ENCODE data around the gene RFX4.
"Not testable (repeated sequence)": the region's sequence is repeated elsewhere in the genome, so short reads cannot be mapped to it uniquely, and the experiment has no call there.

The RFX4 gene

DNA sequence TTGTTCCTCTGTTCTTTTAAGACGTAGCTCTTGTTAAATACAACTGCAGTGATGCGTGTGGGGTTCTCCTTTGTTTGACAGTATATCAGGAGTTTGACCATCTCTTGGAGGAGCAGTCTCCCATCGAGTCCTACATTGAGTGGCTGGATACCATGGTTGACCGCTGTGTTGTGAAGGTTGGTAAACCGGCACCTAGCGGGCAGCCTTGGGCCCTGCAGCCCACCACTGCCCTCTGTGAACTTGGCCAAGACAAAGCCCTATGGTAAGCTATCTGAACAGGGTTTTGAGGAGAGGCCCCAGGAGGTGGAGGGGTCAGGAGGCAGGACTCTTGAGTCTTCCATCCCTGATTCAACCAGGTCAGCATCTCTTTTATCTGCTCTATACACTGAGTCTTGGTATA is 137.1 kb downstream of the RFX4 start:
- peaks cover 0 to 4% (median 0%) of the 10 kb centered on the region in 5 donors for H3K4me1 ChIP-seq (ENCODE audit: control insufficient read depth in 5 of 5, insufficient read depth in 5 of 5, low read length in 5 of 5)
- no peak overlapping the region for H3K4me3 ChIP-seq (ENCODE audit: low read depth in 1 of 5, low read length in 5 of 5)
- H3K9ac ChIP-seq (ENCODE audit: low read length in 5 of 5): no peak overlapping the region
- no peaks in the 10 kb centered on the region for H3K9me3 ChIP-seq (ENCODE audit: control insufficient read depth in 5 of 5, low read length in 5 of 5)
- H3K36me3 ChIP-seq (ENCODE audit: control insufficient read depth in 5 of 5, insufficient read depth in 5 of 5, low read length in 5 of 5): no peaks in the 10 kb centered on the region
- H3K27ac ChIP-seq (ENCODE audit: low read depth, low read length): no peak overlapping the region
- no peaks in the 10 kb centered on the region for H3K27me3 ChIP-seq (ENCODE audit: control insufficient read depth in 5 of 5, insufficient read depth in 4 of 5, low read length in 5 of 5)

DNA sequence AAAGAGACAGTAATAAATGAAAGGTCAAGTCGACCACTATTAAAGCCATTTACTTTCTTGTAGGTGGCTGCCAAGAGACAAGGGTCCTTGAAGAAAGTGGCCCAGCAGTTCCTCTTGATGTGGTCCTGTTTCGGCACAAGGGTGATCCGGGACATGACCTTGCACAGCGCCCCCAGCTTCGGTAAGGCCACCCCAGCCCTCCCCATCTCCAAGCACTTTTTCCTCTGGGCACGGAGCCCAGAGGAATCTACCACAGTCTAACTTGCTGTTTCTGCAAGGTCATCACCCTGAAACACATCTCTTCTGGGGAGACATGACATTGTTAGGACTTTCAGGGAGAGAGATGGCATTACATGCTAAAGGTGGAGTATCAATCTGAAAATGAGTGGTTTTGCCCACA is 137.9 kb downstream of the RFX4 start:
- no peaks in the 10 kb centered on the region for H3K9me3 ChIP-seq (ENCODE audit: control insufficient read depth in 5 of 5, low read length in 5 of 5)
- no peaks in the 10 kb centered on the region for H3K36me3 ChIP-seq (ENCODE audit: control insufficient read depth in 5 of 5, insufficient read depth in 5 of 5, low read length in 5 of 5)
- no peak overlapping the region for H3K9ac ChIP-seq (ENCODE audit: low read length in 5 of 5)
- no peaks in the 10 kb centered on the region for H3K27me3 ChIP-seq (ENCODE audit: control insufficient read depth in 5 of 5, insufficient read depth in 4 of 5, low read length in 5 of 5)
- H3K4me1 ChIP-seq (ENCODE audit: control insufficient read depth in 5 of 5, insufficient read depth in 5 of 5, low read length in 5 of 5): peaks cover 0 to 4% (median 0%) of the 10 kb centered on the region in 5 donors
- no peak overlapping the region for H3K4me3 ChIP-seq (ENCODE audit: low read depth in 1 of 5, low read length in 5 of 5)
- no peak overlapping the region for H3K27ac ChIP-seq (ENCODE audit: low read depth, low read length)

DNA sequence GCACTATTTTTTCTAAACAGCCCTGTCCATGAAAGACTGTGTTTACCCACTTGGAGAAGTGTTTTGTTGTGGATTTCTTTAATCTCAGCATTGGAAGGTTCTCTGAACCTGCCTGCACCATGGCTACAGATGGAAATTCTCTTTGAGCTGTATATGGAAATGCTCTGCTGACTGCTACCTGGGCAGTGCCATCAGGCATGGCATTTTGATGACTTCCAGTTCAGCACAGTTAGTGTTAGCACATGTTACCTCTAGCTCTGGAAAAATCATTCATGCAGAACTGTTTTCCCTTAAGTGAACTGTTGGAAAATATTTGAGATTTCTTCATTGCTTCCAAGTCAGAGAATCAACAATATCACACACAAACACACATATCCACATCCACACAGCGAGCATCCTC is 139.1 kb downstream of the RFX4 start:
- Histone ChIP-seq H3K27me3 (ENCODE audit: control insufficient read depth in 5 of 5, insufficient read depth in 4 of 5, low read length in 5 of 5) (no peaks in the 10 kb centered on the region), H3K36me3 (ENCODE audit: control insufficient read depth in 5 of 5, insufficient read depth in 5 of 5, low read length in 5 of 5) (no peaks in the 10 kb centered on the region), H3K4me3 (ENCODE audit: low read depth in 1 of 5, low read length in 5 of 5) (no peak overlapping the region), H3K9me3 (ENCODE audit: control insufficient read depth in 5 of 5, low read length in 5 of 5) (no peaks in the 10 kb centered on the region), H3K4me1 (ENCODE audit: control insufficient read depth in 5 of 5, insufficient read depth in 5 of 5, low read length in 5 of 5) (peaks cover 0 to 4% (median 0%) of the 10 kb centered on the region in 5 donors), H3K27ac (ENCODE audit: low read depth, low read length) (no peak overlapping the region), H3K9ac (ENCODE audit: low read length in 5 of 5) (no peak overlapping the region)

DNA sequence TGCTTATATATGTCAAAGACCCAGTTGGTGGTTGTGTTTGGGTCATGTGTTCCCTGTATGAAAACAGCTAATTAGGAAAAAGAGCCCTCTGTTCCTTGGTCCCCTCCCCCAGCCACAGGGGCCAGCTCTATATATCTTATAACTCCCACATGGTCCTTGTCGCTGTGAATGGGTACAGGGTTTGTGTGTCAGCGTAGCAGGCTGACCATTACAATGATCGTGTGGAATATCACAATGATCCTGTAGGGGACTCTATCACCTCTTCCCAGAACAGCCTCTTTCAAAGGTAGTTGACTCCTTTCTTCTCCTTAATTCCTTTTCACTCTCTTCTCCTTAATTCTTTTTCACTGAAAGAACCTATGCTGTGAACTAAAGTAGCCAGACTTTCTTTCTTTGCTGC is 140.0 kb downstream of the RFX4 start:
- no peaks in the 10 kb centered on the region for H3K36me3 ChIP-seq (ENCODE audit: control insufficient read depth in 5 of 5, insufficient read depth in 5 of 5, low read length in 5 of 5)
- no peaks in the 10 kb centered on the region for H3K27me3 ChIP-seq (ENCODE audit: control insufficient read depth in 5 of 5, insufficient read depth in 4 of 5, low read length in 5 of 5)
- no peaks in the 10 kb centered on the region for H3K9me3 ChIP-seq (ENCODE audit: control insufficient read depth in 5 of 5, low read length in 5 of 5)
- H3K27ac ChIP-seq (ENCODE audit: low read depth, low read length): no peak overlapping the region
- no peak overlapping the region for H3K4me3 ChIP-seq (ENCODE audit: low read depth in 1 of 5, low read length in 5 of 5)
- peaks cover 0 to under 1% (median 0%) of the 10 kb centered on the region in 5 donors for H3K4me1 ChIP-seq (ENCODE audit: control insufficient read depth in 5 of 5, insufficient read depth in 5 of 5, low read length in 5 of 5)
- H3K9ac ChIP-seq (ENCODE audit: low read length in 5 of 5): no peak overlapping the region

DNA sequence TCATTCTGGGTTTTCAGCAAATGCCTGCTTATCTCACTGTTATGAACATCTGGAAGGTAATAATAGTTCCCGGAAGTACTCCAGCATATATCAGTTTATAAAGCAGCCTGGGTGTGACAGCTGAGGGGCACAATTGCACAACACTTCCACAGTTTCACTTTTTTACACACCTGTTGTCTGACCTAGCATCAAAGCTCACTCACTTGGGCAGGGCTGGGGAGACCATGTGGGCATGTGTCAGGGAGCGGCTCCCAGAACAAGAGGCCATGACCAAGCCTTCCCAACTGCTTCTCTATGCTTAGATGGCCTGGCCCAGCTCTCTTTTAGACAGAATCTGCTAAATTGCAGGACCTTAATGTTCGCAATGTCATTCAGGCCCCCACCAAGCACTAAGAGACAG is 140.6 kb downstream of the RFX4 start:
- Histone ChIP-seq H3K27ac (ENCODE audit: low read depth, low read length) (no peak overlapping the region), H3K9ac (ENCODE audit: low read length in 5 of 5) (no peak overlapping the region), H3K4me3 (ENCODE audit: low read depth in 1 of 5, low read length in 5 of 5) (no peak overlapping the region), H3K27me3 (ENCODE audit: control insufficient read depth in 5 of 5, insufficient read depth in 4 of 5, low read length in 5 of 5) (no peaks in the 10 kb centered on the region), H3K36me3 (ENCODE audit: control insufficient read depth in 5 of 5, insufficient read depth in 5 of 5, low read length in 5 of 5) (no peaks in the 10 kb centered on the region), H3K9me3 (ENCODE audit: control insufficient read depth in 5 of 5, low read length in 5 of 5) (no peaks in the 10 kb centered on the region), H3K4me1 (ENCODE audit: control insufficient read depth in 5 of 5, insufficient read depth in 5 of 5, low read length in 5 of 5) (no peaks in the 10 kb centered on the region)

DNA sequence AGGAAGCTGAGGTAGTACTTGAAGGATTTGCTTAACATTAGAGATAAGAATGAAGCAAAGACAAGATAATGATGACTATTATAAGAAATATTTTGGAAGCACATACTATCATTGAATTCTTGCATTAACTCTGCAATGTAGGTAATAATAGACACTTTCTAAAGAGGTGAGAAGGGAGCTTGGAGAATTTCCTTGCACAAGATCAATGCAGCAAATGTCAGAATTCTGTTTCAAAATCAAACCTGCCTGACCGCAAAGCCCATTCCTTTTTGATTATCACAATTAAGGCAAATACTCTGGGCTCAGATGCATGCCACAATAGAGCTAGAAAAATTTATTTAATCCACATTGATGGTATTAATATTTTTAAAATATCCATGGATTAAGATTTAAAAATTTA is 141.3 kb downstream of the RFX4 start:
- no peaks in the 10 kb centered on the region for H3K27me3 ChIP-seq (ENCODE audit: control insufficient read depth in 5 of 5, insufficient read depth in 4 of 5, low read length in 5 of 5)
- no peaks in the 10 kb centered on the region for H3K9me3 ChIP-seq (ENCODE audit: control insufficient read depth in 5 of 5, low read length in 5 of 5)
- no peak overlapping the region for H3K4me3 ChIP-seq (ENCODE audit: low read depth in 1 of 5, low read length in 5 of 5)
- H3K9ac ChIP-seq (ENCODE audit: low read length in 5 of 5): no peak overlapping the region
- H3K36me3 ChIP-seq (ENCODE audit: control insufficient read depth in 5 of 5, insufficient read depth in 5 of 5, low read length in 5 of 5): no peaks in the 10 kb centered on the region
- no peak overlapping the region for H3K27ac ChIP-seq (ENCODE audit: low read depth, low read length)
- H3K4me1 ChIP-seq (ENCODE audit: control insufficient read depth in 5 of 5, insufficient read depth in 5 of 5, low read length in 5 of 5): peaks cover 0 to under 1% (median 0%) of the 10 kb centered on the region in 5 donors

DNA sequence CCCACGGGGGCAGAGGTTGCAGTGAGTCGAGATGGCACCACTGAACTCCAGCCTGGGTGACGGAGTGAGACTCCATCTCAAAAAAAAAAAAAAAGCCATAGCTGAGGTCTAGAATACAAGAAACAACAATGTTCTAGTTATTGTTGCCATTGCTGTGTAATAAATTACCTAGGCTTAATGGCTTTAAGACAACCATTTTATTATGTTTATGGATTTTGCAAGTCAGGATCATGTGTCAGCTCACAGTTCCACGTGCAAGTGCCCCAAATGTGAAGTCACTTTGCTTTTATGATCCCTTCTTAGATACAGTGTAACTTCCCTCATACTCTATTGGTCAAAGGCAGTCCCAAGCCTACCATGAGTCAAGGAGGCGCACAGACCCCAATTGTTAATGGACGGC is 142.1 kb downstream of the RFX4 start:
- peaks cover 0 to 8% (median 6%) of the 10 kb centered on the region in 5 donors for H3K4me1 ChIP-seq (ENCODE audit: control insufficient read depth in 5 of 5, insufficient read depth in 5 of 5, low read length in 5 of 5)
- no peak overlapping the region for H3K27ac ChIP-seq (ENCODE audit: low read depth, low read length)

DNA sequence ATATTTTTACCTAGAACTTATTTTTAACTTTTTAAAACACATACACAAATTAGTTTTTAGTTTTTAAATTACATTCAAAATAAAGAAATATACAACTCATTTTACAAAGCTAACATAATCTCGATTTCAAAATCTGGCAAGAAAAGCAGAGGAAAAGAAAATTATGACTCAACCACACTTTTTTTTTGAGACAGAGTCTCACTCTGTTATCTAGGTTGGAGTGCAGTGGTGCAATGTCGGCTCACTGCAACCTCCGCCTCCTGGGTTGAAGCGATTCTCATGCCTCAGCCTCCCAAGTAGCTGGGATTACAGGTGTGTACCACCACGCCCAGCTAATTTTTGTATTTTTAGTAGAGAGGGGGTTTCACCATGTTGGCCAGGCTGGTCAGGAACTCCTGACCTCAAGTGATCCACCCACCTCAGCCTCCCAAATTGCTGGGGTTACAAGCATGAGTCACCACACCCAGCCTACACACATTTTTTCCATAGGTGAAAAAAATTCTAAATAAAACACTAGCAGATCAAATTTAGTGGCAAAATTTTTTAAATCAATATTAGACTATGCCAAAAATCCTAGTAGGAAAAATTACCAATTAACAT is 143.9 kb downstream of the RFX4 start:
- not testable (repeated sequence) for H3K27ac ChIP-seq (ENCODE audit: low read depth, low read length); H3K27me3 ChIP-seq (ENCODE audit: control insufficient read depth in 5 of 5, insufficient read depth in 4 of 5, low read length in 5 of 5); H3K9ac ChIP-seq (ENCODE audit: low read length in 5 of 5); H3K9me3 ChIP-seq (ENCODE audit: control insufficient read depth in 5 of 5, low read length in 5 of 5); H3K4me1 ChIP-seq (ENCODE audit: control insufficient read depth in 5 of 5, insufficient read depth in 5 of 5, low read length in 5 of 5); H3K36me3 ChIP-seq (ENCODE audit: control insufficient read depth in 5 of 5, insufficient read depth in 5 of 5, low read length in 5 of 5); H3K4me3 ChIP-seq (ENCODE audit: low read depth in 1 of 5, low read length in 5 of 5)

More for the DNA sequence above, 142.1 kb downstream of the RFX4 start:
- Histone ChIP-seq H3K36me3 (ENCODE audit: control insufficient read depth in 5 of 5, insufficient read depth in 5 of 5, low read length in 5 of 5) (no peaks in the 10 kb centered on the region), H3K4me3 (ENCODE audit: low read depth in 1 of 5, low read length in 5 of 5) (no peak overlapping the region), H3K9ac (ENCODE audit: low read length in 5 of 5) (no peak overlapping the region), H3K27me3 (ENCODE audit: control insufficient read depth in 5 of 5, insufficient read depth in 4 of 5, low read length in 5 of 5) (no peaks in the 10 kb centered on the region), H3K9me3 (ENCODE audit: control insufficient read depth in 5 of 5, low read length in 5 of 5) (no peaks in the 10 kb centered on the region)

DNA sequence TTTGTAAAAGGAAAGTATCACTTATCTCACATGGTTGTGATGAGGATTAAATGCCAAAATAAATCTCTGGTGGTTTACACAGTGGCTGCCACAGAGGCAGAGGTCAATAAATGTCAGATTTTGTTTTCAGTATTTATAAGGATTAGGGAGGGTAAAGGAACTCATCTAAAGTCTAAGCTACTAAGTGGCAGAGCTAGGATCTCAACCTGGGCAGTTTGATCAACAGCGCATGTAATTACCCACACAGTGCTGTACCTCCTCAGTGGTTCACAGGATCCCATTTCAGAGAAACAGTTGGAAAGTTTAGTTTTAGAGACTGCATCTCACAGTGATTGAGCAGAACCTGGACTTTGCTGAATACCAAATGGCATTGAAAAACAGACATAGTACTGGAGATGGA is 146.8 kb downstream of the RFX4 start:
- no peak overlapping the region for H3K27ac ChIP-seq (ENCODE audit: low read depth, low read length)
- no peak overlapping the region for H3K9ac ChIP-seq (ENCODE audit: low read length in 5 of 5)
- no peaks in the 10 kb centered on the region for H3K27me3 ChIP-seq (ENCODE audit: control insufficient read depth in 5 of 5, insufficient read depth in 4 of 5, low read length in 5 of 5)

DNA sequence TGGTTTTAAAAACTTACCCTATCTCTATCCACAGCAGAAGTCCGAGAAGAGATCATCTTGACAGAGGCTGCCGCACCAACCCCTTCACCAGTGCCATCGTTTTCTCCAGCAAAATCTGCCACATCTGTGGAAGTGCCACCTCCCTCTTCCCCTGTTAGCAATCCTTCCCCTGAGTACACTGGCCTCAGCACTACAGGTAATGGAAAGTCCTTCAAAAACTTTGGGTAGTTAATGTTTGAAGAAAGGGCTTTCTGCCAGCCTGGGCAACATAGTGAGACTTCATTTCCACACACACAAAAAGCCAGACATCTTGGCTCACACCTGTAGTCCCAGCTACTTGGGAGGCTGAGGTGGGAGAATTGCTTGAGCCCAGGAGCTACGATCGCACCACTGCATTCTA is 150.1 kb downstream of the RFX4 start:
- Histone ChIP-seq H3K27me3 (ENCODE audit: control insufficient read depth in 5 of 5, insufficient read depth in 4 of 5, low read length in 5 of 5) (no peaks in the 10 kb centered on the region), H3K9ac (ENCODE audit: low read length in 5 of 5) (no peak overlapping the region), H3K4me3 (ENCODE audit: low read depth in 1 of 5, low read length in 5 of 5) (no peak overlapping the region), H3K27ac (ENCODE audit: low read depth, low read length) (no peak overlapping the region), H3K9me3 (ENCODE audit: control insufficient read depth in 5 of 5, low read length in 5 of 5) (no peaks in the 10 kb centered on the region), H3K4me1 (ENCODE audit: control insufficient read depth in 5 of 5, insufficient read depth in 5 of 5, low read length in 5 of 5) (peaks cover 0 to 8% (median 6%) of the 10 kb centered on the region in 5 donors), H3K36me3 (ENCODE audit: control insufficient read depth in 5 of 5, insufficient read depth in 5 of 5, low read length in 5 of 5) (no peaks in the 10 kb centered on the region)

More for the DNA sequence above, 146.8 kb downstream of the RFX4 start:
- no peaks in the 10 kb centered on the region for H3K36me3 ChIP-seq (ENCODE audit: control insufficient read depth in 5 of 5, insufficient read depth in 5 of 5, low read length in 5 of 5)
- no peak overlapping the region for H3K4me3 ChIP-seq (ENCODE audit: low read depth in 1 of 5, low read length in 5 of 5)
- peaks cover 0 to 8% (median 6%) of the 10 kb centered on the region in 5 donors for H3K4me1 ChIP-seq (ENCODE audit: control insufficient read depth in 5 of 5, insufficient read depth in 5 of 5, low read length in 5 of 5)
- no peaks in the 10 kb centered on the region for H3K9me3 ChIP-seq (ENCODE audit: control insufficient read depth in 5 of 5, low read length in 5 of 5)

Data from subcutaneous abdominal adipose tissue (tissue), 5 donors.